ENCODE data around the gene RNF43. TPM values are rescaled to one million over a fixed set of nuclear protein-coding genes. Genes with fewer than 3 reads are reported as not detected.

RNF43 gene
- total RNA-seq, 1 experiment from 2014 or later = 0.42 TPM

DNA sequence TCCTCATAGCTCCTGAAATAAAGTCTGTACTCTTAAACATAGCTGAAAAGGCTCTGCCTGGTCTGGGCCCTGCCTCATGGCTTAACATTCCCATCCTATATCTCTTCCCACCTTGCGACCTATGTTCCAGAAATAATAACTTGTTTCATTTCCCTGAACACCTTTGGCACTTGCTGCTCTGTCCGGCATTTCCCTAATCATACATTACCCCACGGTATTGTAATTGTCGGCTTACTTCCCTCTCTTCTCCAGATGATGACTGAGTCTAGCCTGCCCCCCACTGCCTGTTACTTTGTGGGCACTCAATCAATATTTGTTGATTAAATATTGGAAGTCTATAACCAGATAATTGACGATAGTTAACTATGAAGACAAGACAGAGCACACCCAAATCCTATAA, 42.1 kb downstream of the RNF43 start:
- Mint-ChIP-seq H3K36me3 (ENCODE audit: insufficient read depth in 1 of 3, low read depth in 3 of 3) (no peaks in the 10 kb centered on the region), H3K27me3 (ENCODE audit: low read depth) (peaks cover 4% of the 10 kb centered on the region; the same call in 1 of the 2 replicates), H3K4me1 (peaks cover 33 to 36% of the 10 kb centered on the region in 2 experiments), H3K4me3 (no peak overlapping the region; a peak in 1 of 5 replicates), H3K27ac (no peak overlapping the region), H3K9me3 (no peaks in the 10 kb centered on the region)
- Histone ChIP-seq H2AK5ac (ENCODE audit: insufficient read length, low read length) (no peak overlapping the region), H3K23me2 (ENCODE audit: insufficient read length, low read depth, low read length, poor library complexity, severe bottlenecking) (no peaks in the 10 kb centered on the region), H2BK12ac (ENCODE audit: insufficient read length, low read depth, low read length) (no peak overlapping the region), H2BK5ac (ENCODE audit: insufficient read length, low read length) (no peak overlapping the region), H2AFZ (ENCODE audit: low read length) (no peak overlapping the region), H2BK20ac (ENCODE audit: low read depth, low read length, poor library complexity, severe bottlenecking) (no peak overlapping the region), H3K4ac (ENCODE audit: low read depth, low read length) (no peak overlapping the region), H4K91ac (ENCODE audit: insufficient read length, low read depth, low read length) (no peak overlapping the region), H3K18ac (ENCODE audit: insufficient read length, low read depth, low read length) (no peak overlapping the region), H3K4me2 (ENCODE audit: insufficient read depth, insufficient read length, low read length) (no peak overlapping the region), H3K79me2 (ENCODE audit: insufficient read depth, low read length) (no peaks in the 10 kb centered on the region), H3K27ac (ENCODE audit: insufficient read length, low read depth, low read length) (no peak overlapping the region), H3K23ac (ENCODE audit: insufficient read length, low read depth, low read length) (no peak overlapping the region), H3K9ac (ENCODE audit: extremely low read depth, insufficient read length, low read length) (no peak overlapping the region), H3K4me1 (ENCODE audit: insufficient read depth, low read length) (peaks cover 11% of the 10 kb centered on the region; the same call in 1 of the 2 replicates), H3K56ac (ENCODE audit: insufficient read length, low read depth, low read length) (no peak overlapping the region), H3K79me1 (ENCODE audit: insufficient read depth, low read depth, low read length, poor library complexity, severe bottlenecking) (no peaks in the 10 kb centered on the region), H4K5ac (ENCODE audit: insufficient read length, low read depth, low read length) (no peak overlapping the region), H2BK120ac (ENCODE audit: low read depth, low read length, poor library complexity, severe bottlenecking) (no peak overlapping the region), H4K20me1 (ENCODE audit: control insufficient read depth, insufficient read depth, insufficient read length) (no peaks in the 10 kb centered on the region), H3K27me3 (ENCODE audit: insufficient read depth, low read length) (no peaks in the 10 kb centered on the region), H3K9me3 (ENCODE audit: control insufficient read depth, low read depth, low read length) (no peaks in the 10 kb centered on the region), H4K8ac (replicated peaks; ENCODE audit: insufficient read length, low read depth, low read length) (no peak overlapping the region), H3T11ph (ENCODE audit: low read length) (no peak overlapping the region), H3K14ac (ENCODE audit: insufficient read depth, low read length) (no peak overlapping the region), H2BK15ac (ENCODE audit: low read depth, low read length) (no peak overlapping the region)
- WGBS (ENCODE audit: extremely low coverage, insufficient read length, low lambda C conversion rate) = no CpG with 5 or more reads among the region's 5 CpGs
- no peak for DNase-seq
- TF ChIP-seq, protein P1, sequence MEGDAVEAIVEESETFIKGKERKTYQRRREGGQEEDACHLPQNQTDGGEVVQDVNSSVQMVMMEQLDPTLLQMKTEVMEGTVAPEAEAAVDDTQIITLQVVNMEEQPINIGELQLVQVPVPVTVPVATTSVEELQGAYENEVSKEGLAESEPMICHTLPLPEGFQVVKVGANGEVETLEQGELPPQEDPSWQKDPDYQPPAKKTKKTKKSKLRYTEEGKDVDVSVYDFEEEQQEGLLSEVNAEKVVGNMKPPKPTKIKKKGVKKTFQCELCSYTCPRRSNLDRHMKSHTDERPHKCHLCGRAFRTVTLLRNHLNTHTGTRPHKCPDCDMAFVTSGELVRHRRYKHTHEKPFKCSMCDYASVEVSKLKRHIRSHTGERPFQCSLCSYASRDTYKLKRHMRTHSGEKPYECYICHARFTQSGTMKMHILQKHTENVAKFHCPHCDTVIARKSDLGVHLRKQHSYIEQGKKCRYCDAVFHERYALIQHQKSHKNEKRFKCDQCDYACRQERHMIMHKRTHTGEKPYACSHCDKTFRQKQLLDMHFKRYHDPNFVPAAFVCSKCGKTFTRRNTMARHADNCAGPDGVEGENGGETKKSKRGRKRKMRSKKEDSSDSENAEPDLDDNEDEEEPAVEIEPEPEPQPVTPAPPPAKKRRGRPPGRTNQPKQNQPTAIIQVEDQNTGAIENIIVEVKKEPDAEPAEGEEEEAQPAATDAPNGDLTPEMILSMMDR (conservative IDR thresholded peaks at IDR 0.05) = no peak
